Muscle of leg (tissue), 11 donors: ENCODE results near the gene CPD. TPM values are rescaled to one million over a fixed set of nuclear protein-coding genes. Genes with fewer than 3 reads are reported as not detected.
A peak's percentile ranks its signal among the peaks of the same experiment; 100 is the strongest.

Experiments used
- DNase-seq: peaks from one replicate; pipeline ENCODE4 v3.0.0; 2013
- H3K27ac ChIP-seq: one replicate; pipeline ENCODE4 v1.5.1; 2013; ENCODE audit warnings: mild to moderate bottlenecking, low read length, control low read depth
- H3K27me3 ChIP-seq: one replicate; pipeline ENCODE4 v1.6.1; 2013; ENCODE audit warnings: low read length; ENCODE audit not compliant: control insufficient read depth, insufficient read depth
- H3K36me3 ChIP-seq: one replicate; pipeline ENCODE4 v1.6.1; 2013; ENCODE audit warnings: low read length; ENCODE audit not compliant: control insufficient read depth, insufficient read depth
- H3K4me1 ChIP-seq: one replicate; pipeline ENCODE4 v1.6.1; 2013; ENCODE audit warnings: low read length; ENCODE audit not compliant: control insufficient read depth, insufficient read depth
- H3K4me3 ChIP-seq: one replicate; pipeline ENCODE4 v1.5.1; 2013; ENCODE audit warnings: low read length, control low read depth
- H3K9me3 ChIP-seq: replicated peaks from 2 replicates; pipeline ENCODE4 v1.6.1; 2013; ENCODE audit warnings: low read depth, low read length; ENCODE audit not compliant: control insufficient read depth
- WGBS: methylation state at CpG from one replicate; pipeline ENCODE4 v1.1.5; 2013; ENCODE audit warnings: missing lambda C conversion rate; ENCODE audit not compliant: insufficient coverage; 5-methylcytosine and 5-hydroxymethylcytosine counted together
- polyA plus RNA-seq, 8 donors: library from polyadenylated mRNA; unstranded; fragments of 120-200 nt; gene quantifications; one replicate each; pipeline versions ENCODE4 v1.2.1 to v1.2.3, GENCODE V29; 2013; ENCODE audit warnings: inconsistent platforms in 1 of 8, low replicate concordance in 1 of 8; ENCODE audit not compliant: insufficient read length in 8 of 8, insufficient read depth in 1 of 8
- total RNA-seq: library from RNA; stranded (reverse); fragments of 120-200 nt; gene quantifications from one replicate; pipeline ENCODE4 v1.2.4, GENCODE V29; 2013

The CPD gene
- total and polyA plus RNA-seq, 9 donors = 16.6 to 36.8 (median 24.4) TPM

DNA sequence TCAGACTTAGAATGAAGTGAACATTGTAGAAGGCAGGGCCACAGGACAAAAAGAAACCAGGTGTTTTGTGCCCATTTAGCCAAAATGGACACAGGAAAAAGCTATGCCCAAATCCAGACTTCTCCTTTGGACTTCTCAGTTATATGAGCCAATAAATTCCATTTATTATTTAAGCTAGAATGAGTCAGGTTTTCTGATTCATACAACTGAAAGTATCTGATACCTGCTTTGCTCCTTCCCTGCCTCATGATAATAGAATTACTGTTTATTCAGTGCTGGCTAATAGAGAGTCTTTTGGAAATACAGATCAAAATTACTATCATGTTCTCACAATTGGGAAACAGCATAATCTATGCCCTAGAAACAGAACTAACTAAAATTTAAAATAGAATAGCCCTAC, 8.7 kb upstream of the CPD start:
- H3K4me3 ChIP-seq = no peak overlapping the region
- no peaks in the 10 kb centered on the region for H3K9me3 ChIP-seq
- H3K27me3 ChIP-seq = peaks cover 6% of the 10 kb centered on the region
- no peaks in the 10 kb centered on the region for H3K4me1 ChIP-seq
- H3K36me3 ChIP-seq = no peaks in the 10 kb centered on the region
- no peak overlapping the region for H3K27ac ChIP-seq
- DNase-seq = no peak

DNA sequence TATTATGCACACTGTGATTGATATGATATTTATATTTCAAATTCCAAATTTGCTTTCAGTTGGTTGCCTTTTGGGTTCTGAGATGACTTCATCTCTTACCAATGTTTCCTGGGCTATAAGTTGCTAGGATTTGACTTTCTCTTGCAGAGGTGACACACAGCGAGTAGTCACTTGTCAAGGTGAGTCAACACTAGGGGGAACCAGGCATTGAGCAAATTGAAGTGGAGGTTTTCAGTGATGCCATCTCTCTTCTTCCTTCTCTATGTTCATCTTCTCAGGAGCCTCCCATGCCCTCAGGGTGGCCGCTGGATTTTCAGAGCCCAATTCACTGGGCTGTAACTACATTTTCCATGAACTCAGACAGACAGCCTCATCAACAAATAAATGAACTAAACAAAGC, 6.0 kb upstream of the CPD start:
- H3K4me1 ChIP-seq = peaks cover 12% of the 10 kb centered on the region
- 83% methylated on average over 2 of the region's 2 CpGs for WGBS
- H3K4me3 ChIP-seq = no peak overlapping the region
- H3K27ac ChIP-seq = no peak overlapping the region
- H3K27me3 ChIP-seq = peaks cover 6% of the 10 kb centered on the region
- H3K9me3 ChIP-seq = no peaks in the 10 kb centered on the region
- no peak for DNase-seq
- H3K36me3 ChIP-seq = no peaks in the 10 kb centered on the region

DNA sequence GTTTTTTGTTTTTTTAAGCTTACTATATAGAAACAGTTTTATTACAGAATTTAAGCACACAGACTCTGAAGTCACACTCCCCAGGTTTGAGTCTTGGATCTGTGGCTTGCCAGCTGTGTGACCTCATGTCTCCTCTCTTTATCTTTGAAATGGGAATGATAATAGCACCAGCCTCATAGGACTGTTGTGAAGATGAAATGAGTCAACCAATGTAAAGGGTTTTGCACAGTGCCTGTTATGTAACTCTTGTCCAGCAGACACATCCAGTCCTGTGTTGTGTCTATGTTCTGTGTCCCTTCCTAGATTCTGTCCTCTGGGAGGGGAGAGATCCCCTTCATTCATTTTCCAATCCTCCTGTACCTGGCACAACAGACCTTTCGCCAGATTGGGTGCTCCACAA, 3.1 kb upstream of the CPD start:
- Histone ChIP-seq H3K4me3 (no peak overlapping the region), H3K4me1 (peaks cover 27% of the 10 kb centered on the region), H3K27ac (no peak overlapping the region), H3K36me3 (no peaks in the 10 kb centered on the region), H3K9me3 (no peaks in the 10 kb centered on the region), H3K27me3 (peaks cover 6% of the 10 kb centered on the region)
- DNase-seq = no peak
- WGBS = no CpG with 5 or more reads among the region's 1 CpG

DNA sequence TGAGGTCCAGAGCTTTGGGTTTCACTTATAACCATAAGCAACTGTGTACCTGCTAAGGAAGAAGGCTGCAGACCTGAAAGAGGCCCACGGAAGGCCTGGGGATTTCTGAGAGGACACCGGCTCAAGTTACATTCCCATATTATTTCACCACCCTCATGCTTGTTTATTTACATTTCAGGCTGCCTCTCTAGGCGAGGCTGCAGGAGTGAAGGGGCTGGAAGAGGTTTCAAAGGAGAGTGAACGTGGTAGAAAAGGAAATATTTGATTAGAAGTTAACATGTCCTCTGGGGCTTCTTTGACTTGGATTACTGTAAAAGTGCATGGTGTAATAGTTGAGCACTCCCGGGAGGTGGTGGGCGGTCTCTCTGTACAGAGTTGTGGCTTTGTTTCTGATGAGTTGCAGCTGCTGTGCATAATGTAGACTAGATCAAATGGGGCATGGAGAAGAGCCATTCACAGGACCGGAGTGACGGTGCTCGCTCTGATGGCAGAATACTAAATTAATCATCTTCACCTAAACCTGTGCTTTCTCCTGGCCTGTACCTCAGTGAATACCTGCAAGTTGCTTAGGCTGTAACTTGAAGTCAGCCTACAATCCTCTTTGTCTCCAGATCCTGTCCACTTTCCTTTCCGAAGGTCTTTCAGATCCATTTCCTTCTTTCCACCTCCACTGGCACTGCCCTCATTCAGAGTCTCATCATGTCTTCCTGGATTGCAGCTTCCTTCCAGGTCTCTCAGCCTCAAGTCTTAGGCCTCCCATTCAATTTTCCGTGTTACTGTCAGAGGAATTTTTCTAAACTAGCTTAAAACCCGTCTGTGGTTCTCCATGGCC, 1.9 kb upstream of the CPD start:
- peak overlapping the region; percentile 54 for H3K27ac ChIP-seq
- no peaks in the 10 kb centered on the region for H3K36me3 ChIP-seq
- H3K9me3 ChIP-seq = no peaks in the 10 kb centered on the region
- peaks cover 6% of the 10 kb centered on the region for H3K27me3 ChIP-seq
- H3K4me1 ChIP-seq = peaks cover 27% of the 10 kb centered on the region
- 41% methylated on average over 8 of the region's 12 CpGs for WGBS
- DNase-seq = peak; percentile 65
- H3K4me3 ChIP-seq = no peak overlapping the region

DNA sequence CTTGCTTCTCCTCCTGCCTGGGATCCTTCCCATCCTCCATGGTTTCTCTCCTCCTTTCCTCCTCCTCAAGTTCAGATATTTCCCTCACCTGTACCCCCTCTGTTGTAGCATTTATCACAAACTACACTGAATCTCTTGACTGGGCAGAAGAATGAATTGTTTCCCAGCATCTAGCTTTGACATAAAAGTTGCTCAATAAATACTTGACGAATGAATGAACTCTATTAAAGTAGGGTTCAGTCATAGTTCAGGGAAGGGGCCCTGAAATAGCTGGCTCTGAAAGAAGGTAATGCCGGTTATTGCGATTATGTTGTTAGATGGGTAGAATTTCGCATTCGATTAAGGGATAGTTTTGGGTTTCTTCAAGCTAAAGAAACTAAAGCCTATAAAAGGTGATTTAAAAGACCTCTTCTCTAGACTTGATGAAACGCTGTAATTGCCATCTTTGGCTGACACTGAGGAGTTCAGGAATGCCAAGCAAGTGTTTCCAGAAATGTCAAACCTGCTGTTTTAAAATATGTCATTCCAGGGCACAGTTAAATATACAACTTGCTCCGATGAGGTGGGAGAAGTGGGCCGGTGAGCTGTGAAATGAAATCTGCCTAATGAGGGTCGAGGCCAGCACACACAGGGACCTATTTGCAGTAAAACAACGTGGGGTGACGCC, 1.0 kb upstream of the CPD start:
- peaks cover 27% of the 10 kb centered on the region for H3K4me1 ChIP-seq
- no peak for DNase-seq
- no peaks in the 10 kb centered on the region for H3K9me3 ChIP-seq
- H3K27ac ChIP-seq = no peak overlapping the region
- H3K36me3 ChIP-seq = no peaks in the 10 kb centered on the region
- H3K27me3 ChIP-seq = peaks cover 6% of the 10 kb centered on the region
- H3K4me3 ChIP-seq = peak overlapping the region; percentile 59
- WGBS = 70% methylated on average over 5 of the region's 11 CpGs

DNA sequence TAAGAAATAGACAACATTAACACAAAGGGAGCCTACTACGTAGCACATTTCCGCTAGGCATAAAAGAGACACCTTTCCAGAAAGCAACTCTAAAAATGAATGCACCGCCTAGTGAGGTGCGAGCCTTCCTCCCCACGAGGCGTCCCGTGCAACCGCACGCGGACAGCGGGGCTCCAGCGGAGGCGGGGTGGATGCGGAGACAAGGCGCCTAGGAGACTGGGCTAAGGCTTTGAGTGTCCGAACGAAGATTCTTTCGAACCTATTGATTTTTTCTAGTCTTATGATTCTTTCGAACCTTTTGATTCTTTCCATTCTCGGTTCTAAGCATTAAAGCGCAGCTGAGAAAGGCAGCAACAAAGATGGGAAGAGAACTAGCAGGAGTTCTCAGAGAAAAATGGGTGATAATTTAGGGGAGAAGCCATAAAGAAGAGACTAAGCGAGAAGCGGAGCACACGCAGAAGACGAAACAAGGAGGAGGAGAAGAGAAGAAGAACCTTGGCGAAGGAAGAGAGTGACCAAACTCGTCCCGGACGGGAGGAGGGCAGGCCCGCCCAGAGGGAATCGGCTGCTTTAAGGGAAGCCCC, 394 bp upstream of the CPD start:
- DNase-seq = peak; percentile 56
- under 1% methylated on average over 26 of the region's 31 CpGs for WGBS
- H3K27ac ChIP-seq = peak overlapping the region; percentile 87

DNA sequence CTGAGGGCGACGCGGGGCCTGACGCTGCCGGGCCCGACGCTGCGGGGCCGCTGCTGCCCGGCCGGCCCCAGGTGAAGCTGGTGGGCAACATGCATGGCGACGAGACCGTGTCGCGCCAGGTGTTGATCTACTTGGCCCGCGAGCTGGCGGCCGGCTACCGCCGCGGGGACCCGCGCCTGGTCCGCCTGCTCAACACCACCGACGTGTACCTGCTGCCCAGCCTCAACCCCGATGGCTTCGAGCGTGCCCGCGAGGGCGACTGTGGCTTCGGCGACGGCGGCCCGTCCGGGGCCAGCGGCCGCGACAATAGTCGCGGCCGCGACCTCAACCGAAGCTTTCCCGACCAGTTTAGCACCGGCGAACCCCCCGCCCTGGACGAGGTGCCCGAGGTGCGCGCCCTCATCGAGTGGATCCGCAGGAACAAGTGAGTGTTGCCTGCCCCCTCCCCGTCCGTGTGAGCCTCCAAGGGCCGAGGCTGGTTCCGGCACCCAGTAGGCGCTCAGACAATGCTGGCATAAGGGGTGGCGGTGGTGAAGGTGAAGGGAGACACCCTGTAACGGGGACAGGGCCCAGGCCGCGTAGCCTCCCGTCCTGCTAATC, 676 bp downstream of the CPD start:
- no peak for DNase-seq
- Histone ChIP-seq H3K27me3 (no peaks in the 10 kb centered on the region), H3K36me3 (no peaks in the 10 kb centered on the region), H3K4me1 (peaks cover 27% of the 10 kb centered on the region), H3K9me3 (no peaks in the 10 kb centered on the region), H3K27ac (no peak overlapping the region), H3K4me3 (peak overlapping the region; percentile 85)
- WGBS = under 1% methylated on average over 61 of the region's 68 CpGs

More for the DNA sequence above, 394 bp upstream of the CPD start:
- H3K4me3 ChIP-seq = peak overlapping the region; percentile 59
- H3K4me1 ChIP-seq = peaks cover 27% of the 10 kb centered on the region
- H3K9me3 ChIP-seq = no peaks in the 10 kb centered on the region
- H3K27me3 ChIP-seq = peaks cover 6% of the 10 kb centered on the region
- H3K36me3 ChIP-seq = no peaks in the 10 kb centered on the region

DNA sequence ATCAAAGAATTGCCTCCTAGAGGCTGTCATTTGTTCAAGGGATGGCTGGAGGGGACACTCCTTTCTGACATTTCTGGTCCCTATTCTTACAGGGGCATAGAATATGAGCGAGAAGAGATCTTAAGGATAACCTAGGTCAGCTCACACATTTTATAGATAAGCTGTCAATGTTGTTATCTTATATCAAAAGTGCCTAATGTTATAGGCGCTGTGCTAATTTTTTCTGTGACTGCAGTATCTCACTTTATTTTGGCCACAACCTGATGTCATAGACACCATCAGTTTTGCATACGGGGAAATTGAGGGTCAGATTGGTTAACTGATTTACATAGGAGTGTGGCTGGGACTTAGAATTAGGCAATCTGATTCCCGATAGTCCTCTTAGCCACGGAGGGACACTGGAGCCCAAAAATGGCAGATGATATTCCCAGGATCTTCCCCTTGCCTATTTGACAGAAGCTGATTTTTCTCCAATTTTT, 1.2 kb downstream of the CPD start:
- no peaks in the 10 kb centered on the region for H3K9me3 ChIP-seq
- no peak overlapping the region for H3K27ac ChIP-seq
- WGBS = 8% methylated on average over 2 of the region's 5 CpGs
- no peaks in the 10 kb centered on the region for H3K27me3 ChIP-seq
- H3K36me3 ChIP-seq = no peaks in the 10 kb centered on the region
- H3K4me1 ChIP-seq = peaks cover 27% of the 10 kb centered on the region
- no peak for DNase-seq
- H3K4me3 ChIP-seq = peak overlapping the region; percentile 85

DNA sequence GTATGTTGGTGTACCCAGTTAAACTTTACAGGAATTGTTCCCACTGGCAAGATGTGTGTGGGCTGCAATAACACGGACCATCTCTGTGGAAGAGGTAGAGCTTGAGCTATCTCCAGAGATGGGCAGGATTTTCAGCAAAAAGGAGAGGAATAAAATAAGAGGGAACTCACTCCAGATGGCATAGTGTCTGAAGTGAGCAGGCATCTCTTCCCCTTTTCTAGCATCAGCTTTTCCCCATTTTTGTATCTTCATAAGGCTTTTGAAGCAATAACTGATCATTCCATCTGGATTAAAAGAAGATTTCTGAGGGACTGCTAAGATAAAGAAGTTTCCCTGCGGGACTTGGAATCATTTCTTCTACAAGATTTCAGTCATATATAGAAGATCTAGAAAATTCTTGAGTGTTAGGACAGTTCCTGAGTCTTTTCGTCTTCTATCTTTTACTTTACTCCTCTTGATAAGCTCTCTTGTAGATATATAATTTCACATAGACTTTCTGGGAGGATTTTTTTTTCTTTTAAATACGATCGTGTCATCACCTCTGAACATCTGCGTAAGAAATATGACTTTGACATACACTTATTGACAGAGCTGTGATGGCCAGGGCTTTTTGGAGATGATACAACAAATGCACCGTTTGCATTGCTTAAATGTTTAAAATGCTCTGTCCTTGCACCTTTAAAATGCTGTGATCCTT, 2.1 kb downstream of the CPD start:
- H3K9me3 ChIP-seq = no peaks in the 10 kb centered on the region
- H3K36me3 ChIP-seq = peaks cover 5% of the 10 kb centered on the region
- DNase-seq = no peak
- H3K4me3 ChIP-seq = no peak overlapping the region
- H3K4me1 ChIP-seq = peaks cover 27% of the 10 kb centered on the region
- H3K27me3 ChIP-seq = no peaks in the 10 kb centered on the region
- WGBS = no CpG with 5 or more reads among the region's 7 CpGs
- no peak overlapping the region for H3K27ac ChIP-seq
